HG03565 (cell line): ENCODE data around the gene RANBP3.
"Not testable (repeated sequence)": the region's sequence is repeated elsewhere in the genome, so short reads cannot be mapped to it uniquely, and the experiment has no call there.

Source experiments
- ATAC-seq: cut with Tn5 transposase; IDR thresholded peaks from one replicate; pipeline ENCODE4 v1.9.1; 2021; ENCODE audit warnings: mild to moderate bottlenecking, moderate library complexity; ENCODE audit not compliant: unreplicated experiment

Gene RANBP3

DNA sequence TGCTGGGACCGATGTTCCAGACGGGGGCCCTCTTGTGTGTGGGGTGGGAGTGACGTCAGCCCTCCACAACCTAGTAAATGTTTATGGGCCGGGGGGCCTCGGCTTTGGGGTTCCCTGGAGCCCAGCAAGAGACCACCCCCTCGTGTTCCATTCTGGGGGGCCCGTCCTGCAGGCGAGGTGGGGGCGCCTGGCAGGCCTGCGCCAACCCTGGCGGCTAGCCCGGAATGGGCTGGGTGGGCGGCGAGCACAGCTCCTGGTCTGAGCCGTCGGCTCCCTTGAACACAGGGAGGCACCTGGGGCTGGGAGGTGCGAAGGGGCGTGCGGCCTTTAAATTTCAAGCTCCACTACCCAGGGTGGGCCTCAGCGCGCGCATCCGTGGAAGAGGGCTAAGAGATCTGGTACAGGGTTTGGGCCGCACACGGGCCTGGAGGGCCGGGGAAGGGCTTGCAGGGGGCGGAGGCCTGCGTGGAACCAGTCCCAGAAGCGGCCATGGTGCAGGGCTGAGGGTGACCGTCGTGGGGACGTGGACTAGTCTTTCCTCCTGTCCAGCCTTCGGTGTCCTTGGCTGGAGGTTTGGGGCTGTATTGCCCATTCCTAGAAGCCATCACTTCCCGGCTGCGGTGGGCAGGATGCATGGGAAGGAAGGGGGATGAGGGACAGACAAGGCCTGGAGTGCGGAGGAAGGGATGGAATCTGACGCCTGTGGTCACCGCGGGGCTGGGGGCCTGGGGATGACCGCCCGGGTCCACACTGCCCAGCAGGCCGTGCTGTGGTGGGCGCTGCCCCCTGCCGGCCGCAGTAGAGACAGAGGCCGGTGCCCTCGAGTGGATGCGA, 85.8 kb downstream of the RANBP3 start:
- no peak for ATAC-seq

DNA sequence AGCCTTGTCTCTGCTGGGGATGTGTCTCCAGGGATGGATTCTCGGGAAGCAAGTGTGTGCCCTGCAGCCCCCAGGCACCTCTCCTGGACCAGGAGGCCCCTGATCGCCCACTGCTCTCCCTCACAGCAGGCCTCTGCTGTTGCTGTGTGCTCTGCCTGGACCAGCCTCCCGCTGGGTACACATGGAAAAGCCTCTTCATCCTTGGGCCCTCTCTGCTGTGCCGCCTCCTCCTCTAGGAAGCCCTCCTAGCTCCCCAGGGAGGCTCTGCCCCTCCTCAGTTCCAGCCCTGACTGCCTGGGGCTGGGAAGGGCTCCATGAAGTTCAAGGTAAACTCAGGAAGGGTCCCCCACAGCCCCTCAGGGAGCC, 86.4 kb downstream of the RANBP3 start:
- ATAC-seq = no peak

- no peak for ATAC-seq
Measured at GRCh38 chr19:5890099-5890498, 87.8 kb downstream of the RANBP3 start.

DNA sequence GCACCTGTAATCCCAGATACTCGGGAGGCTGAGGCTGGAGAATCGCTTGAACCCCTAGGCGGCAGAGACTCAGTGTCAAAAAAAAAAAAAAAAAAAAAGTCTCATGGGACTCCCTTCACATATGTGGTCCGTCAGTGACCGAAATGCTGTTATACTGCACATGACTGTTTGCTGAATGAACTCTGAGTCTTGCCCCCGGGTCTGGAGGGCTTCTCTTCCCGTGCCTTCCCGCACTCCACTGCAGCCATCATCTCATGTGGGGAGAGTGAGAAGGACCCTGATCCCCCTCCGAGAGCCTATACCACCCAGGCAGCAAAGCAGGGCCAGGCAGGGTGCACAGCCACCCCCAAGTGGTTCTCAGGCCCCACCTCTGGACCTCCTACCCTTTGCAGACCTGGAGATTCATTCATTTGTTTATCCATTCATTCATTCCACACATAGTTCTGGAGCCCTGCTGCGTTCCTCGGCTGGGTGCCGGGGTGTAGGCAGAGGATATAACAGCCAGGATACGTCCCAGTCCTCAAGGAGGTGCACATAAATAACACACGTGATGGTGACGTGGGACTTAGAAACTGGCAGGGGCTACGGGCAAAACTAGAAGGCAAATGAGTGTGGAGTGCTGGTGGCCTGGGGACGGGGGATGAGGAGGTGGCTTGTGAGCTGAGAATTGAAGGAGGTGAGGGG, 88.5 kb downstream of the RANBP3 start:
- ATAC-seq = no peak

GRCh38 chr19:5884065-5884811, 93.7 kb downstream of the RANBP3 start:
- not testable (repeated sequence) for ATAC-seq

DNA sequence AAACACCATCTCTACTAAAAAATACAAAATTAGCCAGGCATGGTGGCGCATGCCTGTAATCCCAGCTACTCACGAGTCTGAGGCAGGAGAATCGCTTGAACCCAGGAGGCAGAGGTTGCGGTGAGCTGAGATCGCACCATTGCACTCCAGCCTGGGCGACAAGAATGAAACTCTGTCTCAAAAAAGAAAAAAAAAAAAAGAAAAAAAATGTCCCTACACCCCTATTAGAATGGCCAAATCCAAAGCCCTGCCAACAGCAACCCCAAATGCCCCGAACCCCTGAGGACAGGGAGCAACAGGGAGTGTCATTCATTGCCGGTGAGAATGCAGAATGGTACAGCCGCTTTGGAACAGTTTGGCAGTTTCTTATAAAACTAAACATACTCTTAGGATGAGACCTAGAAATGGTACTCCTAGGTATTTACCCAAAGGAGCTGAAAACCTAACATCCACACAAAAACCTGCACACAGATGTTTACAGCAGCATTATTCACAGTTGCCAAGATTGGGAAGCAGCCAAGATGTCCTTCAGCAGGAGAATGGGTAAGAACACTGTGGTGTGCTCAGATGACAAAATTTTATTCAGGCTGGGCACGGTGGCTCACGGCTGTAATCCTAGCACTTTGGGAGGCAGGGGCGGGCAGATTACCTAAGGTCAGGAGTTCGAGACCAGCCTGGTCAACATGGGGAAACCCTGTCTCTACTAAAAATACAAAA, 94.6 kb downstream of the RANBP3 start:
- not testable (repeated sequence) for ATAC-seq

DNA sequence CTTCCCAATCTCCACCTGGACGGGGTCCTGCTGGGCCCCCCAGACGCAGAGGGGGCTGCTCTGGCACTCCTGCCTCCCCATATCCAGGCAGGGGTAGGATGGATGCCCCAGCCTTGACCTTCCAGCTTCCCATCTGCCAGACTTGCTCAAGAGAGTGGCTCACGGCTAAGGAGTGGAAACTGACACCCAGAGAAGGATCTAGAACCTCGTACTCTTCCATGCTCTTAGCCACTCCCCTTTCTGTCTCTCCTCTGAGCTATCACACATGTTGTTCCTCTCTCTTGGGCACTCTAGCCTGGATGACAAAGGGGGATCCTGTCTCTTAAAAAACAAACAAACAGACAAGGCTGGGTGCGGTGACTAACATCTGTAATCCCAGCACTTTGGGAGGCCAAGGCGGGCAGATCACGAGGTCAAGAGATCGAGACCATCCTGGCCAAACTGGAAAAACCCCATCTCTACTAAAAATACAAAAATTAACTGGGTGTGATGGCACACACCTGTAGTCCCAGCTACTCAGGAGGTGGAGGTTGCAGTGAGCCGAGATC, 95.4 kb downstream of the RANBP3 start:
- no peak for ATAC-seq

GRCh38 chr19:5881543-5882299, 96.2 kb downstream of the RANBP3 start:
- ATAC-seq = no peak

GRCh38 chr19:5880604-5881078, 97.3 kb downstream of the RANBP3 start:
- no peak for ATAC-seq

DNA sequence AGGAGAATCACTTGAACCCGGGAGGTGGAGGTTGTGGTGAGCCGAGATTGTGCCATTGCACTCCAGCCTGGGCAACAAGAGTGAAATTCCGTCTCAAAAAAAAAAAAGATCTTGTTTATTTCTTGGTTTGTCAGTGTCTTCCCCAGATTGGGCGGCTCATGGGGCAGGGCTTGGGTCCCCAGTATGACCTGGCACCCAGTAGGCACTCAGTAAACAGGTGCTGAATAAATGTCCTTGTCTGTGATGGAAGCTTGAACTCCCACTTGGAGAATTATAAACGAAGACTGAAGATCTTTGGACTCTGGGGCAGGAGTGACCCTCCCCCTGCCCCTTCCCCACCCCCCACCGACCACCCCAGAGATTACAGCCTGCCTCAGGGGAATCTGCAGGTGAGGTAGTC, 97.7 kb downstream of the RANBP3 start:
- no peak for ATAC-seq

GRCh38 chr19:5877882-5878281, 100.1 kb downstream of the RANBP3 start:
- no peak for ATAC-seq

DNA sequence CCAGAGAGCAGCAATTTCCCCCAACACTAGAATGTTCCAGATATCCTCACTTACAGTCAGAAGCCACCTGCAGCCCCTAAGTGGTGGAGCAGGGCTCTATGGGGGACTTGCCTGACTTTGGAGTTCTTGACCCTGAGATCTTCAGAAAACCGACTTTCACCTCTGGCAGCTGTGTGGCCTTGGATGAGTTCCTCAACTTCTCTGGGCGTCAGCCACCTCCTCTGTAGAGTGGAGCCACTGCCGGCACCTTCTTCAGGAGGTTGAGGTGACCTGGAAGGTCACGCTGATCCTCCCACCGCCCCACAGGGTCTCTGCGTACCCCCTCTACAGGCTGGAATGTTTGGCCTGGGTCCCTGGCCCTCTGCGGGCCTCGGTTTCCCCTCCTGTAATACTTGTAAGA, 100.5 kb downstream of the RANBP3 start:
- no peak for ATAC-seq

GRCh38 chr19:5874496-5874895, 103.4 kb downstream of the RANBP3 start:
- ATAC-seq = not testable (repeated sequence)

DNA sequence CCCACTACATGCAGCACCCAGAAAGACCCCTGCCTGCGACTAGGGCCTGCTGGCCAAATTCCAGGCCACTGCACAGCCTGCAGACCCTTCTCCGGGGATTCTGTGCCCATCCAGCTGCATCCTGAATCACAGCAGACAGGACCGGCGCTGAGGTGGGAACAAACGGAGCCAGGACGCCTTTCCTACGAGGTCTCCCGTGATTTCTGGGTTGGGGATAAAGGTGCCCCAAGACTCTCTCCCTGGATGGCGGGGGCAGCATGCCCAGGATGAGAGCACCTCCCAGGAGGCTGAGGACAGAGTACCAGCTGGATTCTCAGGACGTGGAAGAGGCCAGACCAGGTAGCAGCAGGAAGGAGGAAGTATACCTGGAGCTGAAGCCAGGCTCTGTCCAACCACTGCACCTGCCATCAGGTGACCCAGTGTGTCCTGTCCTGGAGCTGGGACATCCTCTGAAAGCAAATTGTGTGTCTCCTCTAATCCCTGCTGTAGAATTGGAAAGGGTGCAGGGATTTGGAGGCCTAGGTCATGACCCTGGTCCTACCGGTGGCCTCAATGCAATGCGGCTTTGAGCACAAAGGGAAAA, 104.2 kb downstream of the RANBP3 start:
- ATAC-seq = no peak

DNA sequence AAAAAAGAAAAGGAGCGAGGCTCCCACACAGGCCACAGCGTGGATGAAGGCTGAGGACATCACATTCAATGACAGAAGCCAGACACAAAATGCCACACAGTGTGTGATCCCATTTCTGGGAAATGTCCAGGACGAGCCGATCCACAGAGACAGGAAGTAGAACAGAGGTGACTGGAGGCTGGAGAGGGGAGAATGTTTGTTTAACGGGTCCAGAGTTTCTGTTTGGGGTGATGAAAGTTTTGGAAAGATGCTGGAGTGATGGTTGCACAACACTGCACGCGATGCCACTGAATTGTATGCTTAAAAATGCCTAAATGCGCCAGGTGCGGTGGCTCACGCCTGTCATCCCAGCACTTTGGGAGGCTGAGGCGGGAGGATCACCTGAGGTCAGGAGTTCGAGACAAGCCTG, 107.0 kb downstream of the RANBP3 start:
- ATAC-seq = no peak

GRCh38 chr19:5867201-5868136, 110.5 kb downstream of the RANBP3 start:
- ATAC-seq = no peak
